Measurements from ENCODE around the gene KRTAP4-6. TPM values are rescaled to one million over a fixed set of nuclear protein-coding genes. Genes with fewer than 3 reads are reported as not detected.

Gene KRTAP4-6
- total RNA-seq, 1 donor from 2014 or later = not detected

GRCh38 chr17:41096055-41096454 lies 44.3 kb downstream of the KRTAP4-6 start:
- H3K27ac Mint-ChIP-seq (ENCODE audit: unreplicated experiment) = no peak overlapping the region
- no peaks in the 10 kb centered on the region for H3K9me3 Mint-ChIP-seq (ENCODE audit: low read depth)
- H3K27me3 Mint-ChIP-seq (ENCODE audit: low read depth) = no peaks in the 10 kb centered on the region
- H3K4me3 Mint-ChIP-seq (ENCODE audit: unreplicated experiment) = no peak overlapping the region
- H3K4me1 Mint-ChIP-seq (ENCODE audit: low read depth) = peaks cover 25% of the 10 kb centered on the region
- no peaks in the 10 kb centered on the region for H3K36me3 Mint-ChIP-seq (ENCODE audit: low read depth)
- no peak for DNase-seq (ENCODE audit: low spot score)
- no peak for TF ChIP-seq CTCF (IDR thresholded peaks at IDR 0.05)

Other genes with a start within 250 kb of the KRTAP4-6 start
- not detected in 3 replicates for gene KRT23, start 202.9 kb downstream of the KRTAP4-6 start, total RNA-seq
- not detected in 3 replicates for gene KRT39, start 173.6 kb downstream of the KRTAP4-6 start, total RNA-seq
- gene KRT40, start 156.2 kb downstream of the KRTAP4-6 start, total RNA-seq = not detected in 3 replicates
- not detected in 3 replicates for gene KRTAP3-3, start 146.4 kb downstream of the KRTAP4-6 start, total RNA-seq
- not detected in 3 replicates for gene KRTAP3-2, start 140.6 kb downstream of the KRTAP4-6 start, total RNA-seq
- gene KRTAP3-1, start 131.4 kb downstream of the KRTAP4-6 start, total RNA-seq = not detected in 3 replicates
- gene KRTAP1-5, start 113.3 kb downstream of the KRTAP4-6 start, total RNA-seq = not detected in 3 replicates
- gene KRTAP1-4, start 110.3 kb downstream of the KRTAP4-6 start, total RNA-seq = not detected in 3 replicates
- gene KRTAP1-3, start 105.7 kb downstream of the KRTAP4-6 start, total RNA-seq = not detected in 3 replicates
- not detected in 3 replicates for gene KRTAP1-1, start 99.1 kb downstream of the KRTAP4-6 start, total RNA-seq
- gene KRTAP2-1, start 93.2 kb downstream of the KRTAP4-6 start, total RNA-seq = not detected in 3 replicates
- not detected in 3 replicates for gene KRTAP2-2, start 85.3 kb downstream of the KRTAP4-6 start, total RNA-seq
- not detected in 3 replicates for gene KRTAP2-3, start 80.4 kb downstream of the KRTAP4-6 start, total RNA-seq
- not detected in 3 replicates for gene KRTAP2-4, start 74.7 kb downstream of the KRTAP4-6 start, total RNA-seq
- gene KRTAP4-7, start 56.4 kb downstream of the KRTAP4-6 start, total RNA-seq = not detected in 3 replicates
- not detected in 3 replicates for gene KRTAP4-8, start 42.4 kb downstream of the KRTAP4-6 start, total RNA-seq
- not detected in 3 replicates for gene KRTAP4-16, start 38.3 kb downstream of the KRTAP4-6 start, total RNA-seq
- gene KRTAP4-9, start 35.2 kb downstream of the KRTAP4-6 start, total RNA-seq = not detected in 3 replicates
- not detected in 3 replicates for gene KRTAP4-11, start 22.2 kb downstream of the KRTAP4-6 start, total RNA-seq
- gene KRTAP4-12, start 16.4 kb downstream of the KRTAP4-6 start, total RNA-seq = not detected in 3 replicates
- not detected in 3 replicates for gene KRTAP4-5, start 9.3 kb upstream of the KRTAP4-6 start, total RNA-seq
- gene KRTAP4-4, start 20.2 kb upstream of the KRTAP4-6 start, total RNA-seq = not detected in 3 replicates
- not detected in 3 replicates for gene KRTAP4-3, start 27.7 kb upstream of the KRTAP4-6 start, total RNA-seq
- not detected in 3 replicates for gene KRTAP4-2, start 37.7 kb upstream of the KRTAP4-6 start, total RNA-seq
- gene KRTAP4-1, start 44.4 kb upstream of the KRTAP4-6 start, total RNA-seq = not detected in 3 replicates
- not detected in 3 replicates for gene KRTAP9-1, start 49.3 kb upstream of the KRTAP4-6 start, total RNA-seq
- gene KRTAP9-2, start 86.1 kb upstream of the KRTAP4-6 start, total RNA-seq = not detected in 3 replicates
- not detected in 3 replicates for gene KRTAP9-3, start 91.9 kb upstream of the KRTAP4-6 start, total RNA-seq
- not detected in 3 replicates for gene KRTAP9-8, start 97.5 kb upstream of the KRTAP4-6 start, total RNA-seq
- gene KRTAP9-4, start 109.1 kb upstream of the KRTAP4-6 start, total RNA-seq = not detected in 3 replicates
- not detected in 3 replicates for gene KRTAP9-9, start 114.8 kb upstream of the KRTAP4-6 start, total RNA-seq
- gene KRTAP9-6, start 124.8 kb upstream of the KRTAP4-6 start, total RNA-seq = not detected in 3 replicates
- gene KRTAP9-7, start 135.2 kb upstream of the KRTAP4-6 start, total RNA-seq = not detected in 3 replicates
- not detected in 3 replicates for gene KRTAP29-1, start 162.3 kb upstream of the KRTAP4-6 start, total RNA-seq
- gene KRTAP16-1, start 168.8 kb upstream of the KRTAP4-6 start, total RNA-seq = not detected in 3 replicates
- gene KRTAP17-1, start 175.2 kb upstream of the KRTAP4-6 start, total RNA-seq = not detected in 3 replicates
- not detected in 3 replicates for gene KRT33A, start 210.3 kb upstream of the KRTAP4-6 start, total RNA-seq
- gene KRT33B, start 229.3 kb upstream of the KRTAP4-6 start, total RNA-seq = not detected in 3 replicates
- not detected in 3 replicates for gene KRT34, start 241.8 kb upstream of the KRTAP4-6 start, total RNA-seq